OCI-LY1 (cell line): ENCODE results near the gene LAMC3.
"Not testable (repeated sequence)": the region's sequence is repeated elsewhere in the genome, so short reads cannot be mapped to it uniquely, and the experiment has no call there.

Source experiments
- H2AFZ ChIP-seq: fragments of 200-600 bp; sonication (generic), shearing (Covaris generic); 2 replicates; pipeline ENCODE4 v1.6.0; 2014; ENCODE audit warnings: antibody characterized with exemption, mild to moderate bottlenecking, low read length
- H3F3A ChIP-seq: fragments of 200-600 bp; sonication (generic), shearing (Covaris generic); 2 replicates; pipeline ENCODE4 v1.6.0; 2014; ENCODE audit warnings: mild to moderate bottlenecking, antibody characterized with exemption, low read length, moderate library complexity; ENCODE audit not compliant: insufficient read depth
- H3K27ac ChIP-seq: fragments of 200-600 bp; sonication (generic); 2 replicates; pipeline ENCODE4 v1.5.1; 2014; ENCODE audit warnings: low read length, mixed run types, mild to moderate bottlenecking, low read depth; ENCODE audit not compliant: poor library complexity, severe bottlenecking
- H3K27me3 ChIP-seq: fragments of 200-600 bp; sonication (generic); 2 replicates; pipeline ENCODE4 v1.6.0; 2014; ENCODE audit warnings: antibody characterized with exemption, mild to moderate bottlenecking, low read length, moderate library complexity; ENCODE audit not compliant: insufficient read depth
- H3K36me3 ChIP-seq: fragments of 200-600 bp; sonication (generic); 2 replicates; pipeline ENCODE4 v1.6.1; 2014; ENCODE audit warnings: mild to moderate bottlenecking, antibody characterized with exemption, low read length, moderate library complexity, mixed read lengths; ENCODE audit not compliant: insufficient read depth
- H3K4me1 ChIP-seq: fragments of 200-600 bp; sonication (generic); 2 replicates; pipeline ENCODE4 v1.5.1; 2014; ENCODE audit warnings: mild to moderate bottlenecking, low read length, moderate library complexity; ENCODE audit not compliant: insufficient read depth, severe bottlenecking
- H3K4me2 ChIP-seq: fragments of 200-600 bp; sonication (generic), shearing (Covaris generic); 2 replicates; pipeline ENCODE4 v1.6.1; 2014; ENCODE audit warnings: low read length
- H3K4me3 ChIP-seq: fragments of 200-600 bp; sonication (generic); 2 replicates; pipeline ENCODE4 v1.5.1; 2014; ENCODE audit warnings: low read length, low read depth, mild to moderate bottlenecking, mixed read lengths; ENCODE audit not compliant: poor library complexity, severe bottlenecking
- H3K79me2 ChIP-seq: fragments of 200-600 bp; shearing (Covaris generic); 2 replicates; pipeline ENCODE4 v1.6.1; 2016; ENCODE audit warnings: mixed run types, low read length, mixed read lengths; ENCODE audit not compliant: insufficient read depth
- H3K9ac ChIP-seq: fragments of 200-600 bp; sonication (generic), shearing (Covaris generic); 2 replicates; pipeline ENCODE4 v1.6.1; 2014; ENCODE audit warnings: mild to moderate bottlenecking, low read length, mixed read lengths
- H3K9me2 ChIP-seq: fragments of 200-600 bp; sonication (generic), shearing (Covaris generic); 2 replicates; pipeline ENCODE4 v1.6.1; 2014; ENCODE audit warnings: low read depth, mild to moderate bottlenecking, low read length, mixed read lengths
- H3K9me3 ChIP-seq: fragments of 200-600 bp; shearing (Covaris generic); 2 replicates; pipeline ENCODE4 v1.6.1; 2014; ENCODE audit warnings: low read length, mixed read lengths
- H4K20me1 ChIP-seq: fragments of 200-600 bp; sonication (generic), shearing (Covaris generic); 2 replicates; pipeline ENCODE4 v1.6.0; 2016; ENCODE audit warnings: mild to moderate bottlenecking, low read length; ENCODE audit not compliant: insufficient read depth
- CTCF ChIP-seq: fragments of 200-600 bp; sonication (generic), shearing (Covaris generic); IDR thresholded peaks from 2 replicates; pipeline ENCODE4 v1.5.1; 2017; ENCODE audit warnings: mild to moderate bottlenecking, antibody characterized with exemption, low read length, moderate library complexity, mixed read lengths
- EZH2 ChIP-seq: fragments of 200-600 bp; sonication (generic), shearing (Covaris generic); IDR thresholded peaks from 2 replicates; pipeline ENCODE4 v1.8.0; 2017; ENCODE audit warnings: borderline replicate concordance, mixed run types, mild to moderate bottlenecking, antibody characterized with exemption, low read length, moderate library complexity, mixed read lengths

Gene LAMC3

DNA sequence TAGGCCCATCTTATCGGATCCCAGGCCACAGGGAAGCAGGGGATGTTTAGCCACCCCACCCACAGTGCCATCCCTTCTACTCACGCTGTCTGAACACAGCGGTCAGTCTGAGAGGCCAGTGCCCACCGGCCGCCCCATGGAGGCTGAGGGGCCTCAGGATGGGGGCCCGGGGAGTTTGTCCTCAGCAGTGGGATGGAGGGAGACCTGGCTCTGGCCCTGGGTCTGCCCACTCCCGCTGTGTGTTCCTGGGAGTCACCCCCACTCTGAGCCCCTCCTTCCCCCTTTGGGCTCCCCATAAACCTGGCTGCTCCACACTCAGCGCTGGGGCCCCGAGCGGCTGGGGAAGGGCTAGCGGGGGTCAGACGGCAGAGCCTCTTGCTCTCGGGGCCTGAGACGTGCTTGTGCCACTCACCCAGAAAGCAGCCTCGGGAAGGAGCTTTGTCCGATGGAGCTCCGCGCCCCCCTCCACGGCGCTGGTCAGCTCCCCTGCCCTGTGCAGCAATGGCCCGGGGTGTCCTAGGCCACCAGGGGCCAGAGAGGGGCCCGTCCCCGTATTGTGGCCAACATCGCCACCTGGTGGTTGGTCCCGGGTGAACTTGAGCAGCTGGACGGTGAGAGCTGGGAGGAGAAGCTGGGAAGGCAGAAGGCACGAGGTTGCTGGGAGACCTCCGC lies 10.9 kb upstream of the LAMC3 start:
- H3K27me3 ChIP-seq, result peaks cover 4% of the 10 kb centered on the region; the same call in 1 of the 2 replicates
- TF ChIP-seq CTCF (peak; percentile 74), EZH2 (no peak)
- no peaks in the 10 kb centered on the region for H3K79me2 ChIP-seq
- no peaks in the 10 kb centered on the region for H3F3A ChIP-seq
- H3K4me3 ChIP-seq, result no peak overlapping the region
- H3K4me1 ChIP-seq, result no peaks in the 10 kb centered on the region
- H3K4me2 ChIP-seq, result no peak overlapping the region
- no peaks in the 10 kb centered on the region for H3K9me3 ChIP-seq
- H3K9me2 ChIP-seq, result no peaks in the 10 kb centered on the region
- no peaks in the 10 kb centered on the region for H4K20me1 ChIP-seq
- no peaks in the 10 kb centered on the region for H3K36me3 ChIP-seq
- no peak overlapping the region for H3K9ac ChIP-seq
- no peak overlapping the region for H3K27ac ChIP-seq
- H2AFZ ChIP-seq, result no peak overlapping the region

- Histone ChIP-seq H3K9me2 (no peaks in the 10 kb centered on the region), H3K27ac (no peak overlapping the region), H3K4me1 (no peaks in the 10 kb centered on the region), H4K20me1 (no peaks in the 10 kb centered on the region), H3K4me3 (no peak overlapping the region), H3F3A (no peaks in the 10 kb centered on the region), H3K27me3 (peaks cover 4% of the 10 kb centered on the region; the same call in 1 of the 2 replicates), H3K9me3 (no peaks in the 10 kb centered on the region), H3K4me2 (no peak overlapping the region), H2AFZ (no peak overlapping the region), H3K9ac (no peak overlapping the region), H3K36me3 (no peaks in the 10 kb centered on the region), H3K79me2 (no peaks in the 10 kb centered on the region)
- TF ChIP-seq CTCF (no peak), EZH2 (no peak)
These were observed 10.3 kb upstream of the LAMC3 start for GRCh38 chr9:130998597-130999244.

DNA sequence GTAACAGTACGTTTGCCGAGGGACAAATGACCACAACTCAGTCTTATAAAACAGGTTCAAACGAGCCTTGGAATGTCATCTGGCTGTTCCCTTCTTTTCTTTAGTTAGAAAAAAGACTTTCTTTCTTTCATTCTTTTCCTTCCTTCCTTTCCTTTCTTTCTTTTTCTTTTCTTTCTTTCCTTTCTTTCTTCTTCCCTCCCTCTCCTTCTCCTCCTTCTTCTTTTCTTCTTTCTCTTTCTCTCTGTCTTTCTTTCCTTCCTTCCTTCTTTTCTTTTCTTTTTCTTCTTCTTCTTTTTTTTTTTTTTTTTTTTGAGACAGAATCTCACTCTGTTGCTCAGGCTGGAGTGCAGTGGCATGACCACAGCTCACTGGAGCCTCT lies 9.7 kb upstream of the LAMC3 start:
- no peak overlapping the region for H3K4me3 ChIP-seq
- no peak overlapping the region for H3K9ac ChIP-seq
- no peaks in the 10 kb centered on the region for H3K36me3 ChIP-seq
- no peaks in the 10 kb centered on the region for H3K79me2 ChIP-seq
- no peaks in the 10 kb centered on the region for H3F3A ChIP-seq
- no peak overlapping the region for H3K4me2 ChIP-seq
- H4K20me1 ChIP-seq, result no peaks in the 10 kb centered on the region
- no peak overlapping the region for H3K27ac ChIP-seq
- no peaks in the 10 kb centered on the region for H3K9me3 ChIP-seq
- peaks cover 4% of the 10 kb centered on the region; the same call in 1 of the 2 replicates for H3K27me3 ChIP-seq
- no peak overlapping the region for H2AFZ ChIP-seq
- H3K4me1 ChIP-seq, result no peaks in the 10 kb centered on the region
- no peaks in the 10 kb centered on the region for H3K9me2 ChIP-seq
- no peak for TF ChIP-seq CTCF
- TF ChIP-seq EZH2, result no peak

DNA sequence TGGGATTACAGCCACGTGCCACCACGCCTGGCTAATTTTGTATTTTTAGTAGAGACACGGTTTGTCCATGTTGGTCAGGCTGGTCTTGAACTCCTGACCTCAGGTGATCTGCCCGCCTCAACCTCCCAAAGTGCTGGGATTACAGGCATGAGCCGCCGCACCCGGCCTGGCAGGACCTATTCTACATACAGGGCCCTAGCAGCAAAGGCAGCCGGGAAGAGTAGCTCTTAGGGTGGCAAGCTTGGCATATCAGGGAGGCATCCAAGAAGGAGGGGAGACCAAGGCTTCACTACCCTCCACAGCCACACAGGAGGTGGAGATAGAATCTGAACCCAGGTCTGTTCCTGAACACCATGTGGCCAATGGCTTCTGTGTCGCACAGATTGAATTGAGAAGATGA lies 8.4 kb upstream of the LAMC3 start:
- H3K36me3 ChIP-seq, H3K27ac ChIP-seq, H2AFZ ChIP-seq, H3K9me3 ChIP-seq, H3K9ac ChIP-seq, H4K20me1 ChIP-seq, H3K4me3 ChIP-seq, H3K4me1 ChIP-seq, H3K9me2 ChIP-seq, H3F3A ChIP-seq, H3K79me2 ChIP-seq, H3K27me3 ChIP-seq, H3K4me2 ChIP-seq: not testable (repeated sequence)
